WTC11 (cell line): Measurements from ENCODE around the gene MRGPRF. TPM values are rescaled to one million over a fixed set of nuclear protein-coding genes. Genes with fewer than 3 reads are reported as not detected.

Experiments
- ATAC-seq: fragments of 200-7000 bp; cut with Tn5 transposase; 2 replicates; pipeline ENCODE4 v1.10.0; 2021; ENCODE audit warnings: mild to moderate bottlenecking, moderate library complexity
- CTCF ChIA-PET: fragments of 300-600 bp; sonication (Branson Sonifier 250); formaldehyde crosslinking; loops from one replicate; lab custom pipeline; 2021; ENCODE audit warnings: antibody characterized with exemption; lab: Charles Lee
- POLR2A ChIA-PET: fragments of 350-600 bp; sonication (Branson Sonifier 250); formaldehyde crosslinking; loops from one replicate; lab custom pipeline; 2021; ENCODE audit warnings: antibody characterized with exemption; lab: Charles Lee
- DNase-seq: peaks from one replicate; pipeline ENCODE4 v3.0.0; 2021; ENCODE audit warnings: low spot score
- H3K27ac Mint-ChIP-seq: 2 replicates; pipeline ENCODE4 v1.8.0; 2021; ENCODE audit warnings: mixed read lengths
- H3K27me3 Mint-ChIP-seq: 2 replicates; pipeline ENCODE4 v1.8.0; 2021; ENCODE audit warnings: low read depth, mild to moderate bottlenecking, moderate library complexity, mixed read lengths
- H3K36me3 Mint-ChIP-seq: 2 replicates; pipeline ENCODE4 v1.8.0; 2021; ENCODE audit warnings: mixed read lengths
- H3K4me1 Mint-ChIP-seq: 2 replicates; pipeline ENCODE4 v1.8.0; 2022; ENCODE audit warnings: mixed read lengths
- H3K4me3 Mint-ChIP-seq: 2 replicates; pipeline ENCODE4 v1.8.0; 2021; ENCODE audit warnings: mild to moderate bottlenecking, moderate library complexity, mixed read lengths
- H3K9me3 Mint-ChIP-seq: 2 replicates; pipeline ENCODE4 v1.8.0; 2021; ENCODE audit warnings: mixed read lengths
- AR ChIP-seq: fragments of 250-450 bp; sonication (Bioruptor Pico); IDR thresholded peaks from 2 replicates; pipeline ENCODE4 v1.9.0; 2021; ENCODE audit warnings: mild to moderate bottlenecking
- E2F1 ChIP-seq: sonication (generic); formaldehyde crosslinking; IDR thresholded peaks from 2 replicates; pipeline ENCODE4 v1.8.0; 2022; ENCODE audit warnings: mild to moderate bottlenecking, missing genetic modification reagents
- E2F4 ChIP-seq: sonication (generic); formaldehyde crosslinking; IDR thresholded peaks from 2 replicates; pipeline ENCODE4 v1.8.1; 2022; ENCODE audit warnings: low read depth, mild to moderate bottlenecking, moderate library complexity, missing genetic modification reagents, borderline replicate concordance
- EMX1 ChIP-seq: fragments of 250-450 bp; sonication (Bioruptor Pico); IDR thresholded peaks from 2 replicates; pipeline ENCODE4 v1.8.0; 2021; ENCODE audit warnings: mild to moderate bottlenecking
- ESRRA ChIP-seq: sonication (generic); formaldehyde crosslinking; IDR thresholded peaks from 2 replicates; pipeline ENCODE4 v1.8.1; 2022; ENCODE audit warnings: mild to moderate bottlenecking, missing genetic modification reagents, borderline replicate concordance
- ETV6 ChIP-seq: sonication (generic); formaldehyde crosslinking; IDR thresholded peaks from 2 replicates; pipeline ENCODE4 v1.8.1; 2022; ENCODE audit warnings: mild to moderate bottlenecking, missing genetic modification reagents
- GABPB1 ChIP-seq: sonication (generic); formaldehyde crosslinking; IDR thresholded peaks from 2 replicates; pipeline ENCODE4 v1.8.1; 2023; ENCODE audit warnings: mild to moderate bottlenecking, missing genetic modification reagents
- GRHL2 ChIP-seq: fragments of 250-450 bp; sonication (Bioruptor Pico); IDR thresholded peaks from 2 replicates; pipeline ENCODE4 v1.8.0; 2022; ENCODE audit warnings: mild to moderate bottlenecking, moderate library complexity; ENCODE audit not compliant: insufficient replicate concordance, severe bottlenecking
- GTF2I ChIP-seq: fragments of 250-450 bp; sonication (Bioruptor Pico); conservative IDR thresholded peaks from 2 replicates; pipeline ENCODE4 v1.4.0; 2021; ENCODE audit warnings: mild to moderate bottlenecking
- HMGA2 ChIP-seq: fragments of 250-450 bp; sonication (Bioruptor Pico); IDR thresholded peaks from 2 replicates; pipeline ENCODE4 v1.4.0; 2021; ENCODE audit warnings: mild to moderate bottlenecking, moderate library complexity
- IRF1 ChIP-seq: sonication (generic); formaldehyde crosslinking; IDR thresholded peaks from 2 replicates; pipeline ENCODE4 v1.8.0; 2023; ENCODE audit warnings: missing genetic modification reagents
- JUN ChIP-seq: sonication (generic); formaldehyde crosslinking; IDR thresholded peaks from 2 replicates; pipeline ENCODE4 v1.8.0; 2023; ENCODE audit warnings: mild to moderate bottlenecking, missing genetic modification reagents
- MLX ChIP-seq: sonication (generic); formaldehyde crosslinking; IDR thresholded peaks from 2 replicates; pipeline ENCODE4 v1.8.1; 2023; ENCODE audit warnings: mild to moderate bottlenecking, missing genetic modification reagents, moderate library complexity
- MXD4 ChIP-seq: fragments of 250-450 bp; sonication (Bioruptor Pico); IDR thresholded peaks from 2 replicates; pipeline ENCODE4 v1.8.0; 2021; ENCODE audit warnings: mild to moderate bottlenecking, moderate library complexity, borderline replicate concordance
- MYBL2 ChIP-seq: sonication (generic); formaldehyde crosslinking; IDR thresholded peaks from 2 replicates; pipeline ENCODE4 v1.8.1; 2023; ENCODE audit warnings: mild to moderate bottlenecking, moderate library complexity, missing genetic modification reagents
- NFATC4 ChIP-seq: fragments of 250-450 bp; sonication (Bioruptor Pico); IDR thresholded peaks from 2 replicates; pipeline ENCODE4 v1.9.0; 2021; ENCODE audit warnings: mild to moderate bottlenecking
- NFYB ChIP-seq: sonication (generic); formaldehyde crosslinking; conservative IDR thresholded peaks from 2 replicates; pipeline ENCODE4 v1.8.0; 2022; ENCODE audit warnings: low read depth, missing genetic modification reagents
- NR3C1 ChIP-seq: sonication (generic); formaldehyde crosslinking; conservative IDR thresholded peaks from 2 replicates; pipeline ENCODE4 v1.8.1; 2023; ENCODE audit warnings: low read depth, mild to moderate bottlenecking, missing genetic modification reagents
- SMAD3 ChIP-seq: sonication (generic); formaldehyde crosslinking; IDR thresholded peaks from 2 replicates; pipeline ENCODE4 v1.8.0; 2022; ENCODE audit warnings: missing genetic modification reagents, mild to moderate bottlenecking, borderline replicate concordance
- SOX15 ChIP-seq: fragments of 250-450 bp; sonication (Bioruptor Pico); IDR thresholded peaks from 2 replicates; pipeline ENCODE4 v1.9.0; 2021; ENCODE audit warnings: mild to moderate bottlenecking
- STAT6 ChIP-seq: sonication (generic); formaldehyde crosslinking; conservative IDR thresholded peaks from 2 replicates; pipeline ENCODE4 v1.8.1; 2023; ENCODE audit warnings: mild to moderate bottlenecking, low read depth, missing genetic modification reagents, moderate library complexity
- TP53 ChIP-seq: sonication (generic); formaldehyde crosslinking; IDR thresholded peaks from 2 replicates; pipeline ENCODE4 v1.8.1; 2023; ENCODE audit warnings: mild to moderate bottlenecking, missing genetic modification reagents
- ZNF317 ChIP-seq: sonication (generic); formaldehyde crosslinking; IDR thresholded peaks from 2 replicates; pipeline ENCODE4 v1.8.1; 2023; ENCODE audit warnings: low read depth, mild to moderate bottlenecking, moderate library complexity, missing genetic modification reagents, borderline replicate concordance
- total RNA-seq: library from RNA; stranded (reverse); gene quantifications from 3 replicates; pipeline ENCODE4 v1.2.3, GENCODE V29; 2021

MRGPRF gene
- total RNA-seq, 1 experiment from 2014 or later, result 3.8 TPM

GRCh38 chr11:69048694-69049489 lies 35.8 kb upstream of the MRGPRF start, which contains the start of gene TPCN2 (continued):
- TF ChIP-seq MLX (no peak), ZNF317 (CRISPR knock-in tag) (no peak), EMX1 (CRISPR knock-in tag) (no peak), E2F4 (CRISPR knock-in tag) (0 out of 2 replicates have a peak, but pooled peaks have one; percentile 27), ETV6 (CRISPR knock-in tag) (0 out of 2 replicates have a peak, but pooled peaks have one; percentile 31), E2F1 (CRISPR knock-in tag) (0 out of 2 replicates have a peak, but pooled peaks have one; percentile 50), IRF1 (CRISPR knock-in tag) (no peak), GABPB1 (peak; percentile 12; the same call in 1 of the 2 replicates), NFYB (CRISPR knock-in tag) (peak; percentile 66), AR (no peak), SMAD3 (no peak), TP53 (CRISPR knock-in tag) (no peak), ESRRA (CRISPR knock-in tag) (0 out of 2 replicates have a peak, but pooled peaks have one; percentile 37), MXD4 (CRISPR knock-in tag) (no peak), NR3C1 (no peak), HMGA2 (no peak)

- no peak for ATAC-seq
- H3K27ac Mint-ChIP-seq, result peak overlapping the region; percentile 83
- no peak for DNase-seq
- peak overlapping the region; percentile 60 for H3K4me3 Mint-ChIP-seq
- peaks cover 40% of the 10 kb centered on the region for H3K4me1 Mint-ChIP-seq
- no peaks in the 10 kb centered on the region for H3K36me3 Mint-ChIP-seq
- H3K9me3 Mint-ChIP-seq, result no peaks in the 10 kb centered on the region
- no peaks in the 10 kb centered on the region for H3K27me3 Mint-ChIP-seq
- ChIA-PET POLR2A (interaction anchor here (0.7 to 0.9 kb wide), 2 partner anchors 35 to 144 kb away, joined by 3 to 6 read pairs; partner anchors contain the start of genes IGHMBP2, MRGPRF and MRPL21), CTCF (interaction anchor here (0.7 to 3.4 kb wide), 15 partner anchors 12 to 250 kb away, joined by 3 to 18 read pairs (median 5); partner anchors contain the start of gene MRGPRF)
- TF ChIP-seq GTF2I (CRISPR knock-in tag), result no peak
- TF ChIP-seq MYBL2 (CRISPR knock-in tag), result no peak
- TF ChIP-seq GABPB1, result no peak
- TF ChIP-seq JUN, result no peak
- TF ChIP-seq NFATC4, result no peak
- TF ChIP-seq MLX, result no peak
- no peak for TF ChIP-seq IRF1 (CRISPR knock-in tag)
- TF ChIP-seq STAT6 (CRISPR knock-in tag), result no peak
- TF ChIP-seq GRHL2 (CRISPR knock-in tag), result no peak
- no peak for TF ChIP-seq SOX15 (CRISPR knock-in tag)
Observed at GRCh38 chr11:69048031-69048693, 35.1 kb upstream of the MRGPRF start.
